Measurements from ENCODE around the gene ANP32A. TPM values are rescaled to one million over a fixed set of nuclear protein-coding genes. Genes with fewer than 3 reads are reported as not detected.

Gene ANP32A
- total and polyA plus RNA-seq, 2 experiments from 2014 or later, result 140 to 278 TPM

GRCh38 chr15:68801572-68802148, 19.0 kb downstream of the ANP32A start:
- Histone ChIP-seq H3K4me3 (no peak overlapping the region), H3K27ac (peak overlapping the region; percentile 35), H3K4me1 (ENCODE audit: low read depth) (peaks cover 31% of the 10 kb centered on the region), H3K27me3 (no peaks in the 10 kb centered on the region), H3K36me3 (no peaks in the 10 kb centered on the region), H3K9me3 (ENCODE audit: low read depth) (no peaks in the 10 kb centered on the region)
- no peak for TF ChIP-seq CTCF (IDR thresholded peaks at IDR 0.05; ENCODE audit: low read depth, low read length)
- DNase-seq (ENCODE audit: low read depth in 1 of 2, low spot score in 1 of 2), result no peak

- no peak for DNase-seq (ENCODE audit: low read depth in 1 of 2, low spot score in 1 of 2)
- H3K4me3 ChIP-seq, result no peak overlapping the region
- H3K27ac ChIP-seq, result no peak overlapping the region
- H3K9me3 ChIP-seq (ENCODE audit: low read depth), result no peaks in the 10 kb centered on the region
- TF ChIP-seq CTCF (IDR thresholded peaks at IDR 0.05; ENCODE audit: low read depth, low read length), result no peak
- H3K36me3 ChIP-seq, result no peaks in the 10 kb centered on the region
- no peaks in the 10 kb centered on the region for H3K27me3 ChIP-seq
- H3K4me1 ChIP-seq (ENCODE audit: low read depth), result peaks cover 29% of the 10 kb centered on the region
These were observed 19.8 kb downstream of the ANP32A start for GRCh38 chr15:68800875-68801274.

GRCh38 chr15:68798346-68799094, 22.2 kb downstream of the ANP32A start:
- Histone ChIP-seq H3K9me3 (ENCODE audit: low read depth) (no peaks in the 10 kb centered on the region), H3K36me3 (no peaks in the 10 kb centered on the region), H3K27ac (peak overlapping the region; percentile 69), H3K27me3 (no peaks in the 10 kb centered on the region), H3K4me1 (ENCODE audit: low read depth) (peaks cover 48% of the 10 kb centered on the region), H3K4me3 (no peak overlapping the region)
- TF ChIP-seq CTCF (IDR thresholded peaks at IDR 0.05; ENCODE audit: low read depth, low read length), result no peak
- no peak for DNase-seq (ENCODE audit: low read depth in 1 of 2, low spot score in 1 of 2)

- peaks cover 56% of the 10 kb centered on the region for H3K4me1 ChIP-seq (ENCODE audit: low read depth)
- no peak overlapping the region for H3K4me3 ChIP-seq
- H3K27me3 ChIP-seq, result no peaks in the 10 kb centered on the region
- no peak for TF ChIP-seq CTCF (IDR thresholded peaks at IDR 0.05; ENCODE audit: low read depth, low read length)
- peak in 1 of 2 donors; percentile 40 for DNase-seq (ENCODE audit: low read depth in 1 of 2, low spot score in 1 of 2)
- H3K36me3 ChIP-seq, result no peaks in the 10 kb centered on the region
- peak overlapping the region; percentile 69 for H3K27ac ChIP-seq
- no peaks in the 10 kb centered on the region for H3K9me3 ChIP-seq (ENCODE audit: low read depth)
These were observed 22.9 kb downstream of the ANP32A start for GRCh38 chr15:68797599-68798345.

GRCh38 chr15:68797191-68797590, 23.5 kb downstream of the ANP32A start:
- no peak for DNase-seq (ENCODE audit: low read depth in 1 of 2, low spot score in 1 of 2)
- Histone ChIP-seq H3K9me3 (ENCODE audit: low read depth) (no peaks in the 10 kb centered on the region), H3K27ac (peak overlapping the region; percentile 69), H3K4me1 (ENCODE audit: low read depth) (peaks cover 58% of the 10 kb centered on the region), H3K4me3 (no peak overlapping the region), H3K36me3 (no peaks in the 10 kb centered on the region), H3K27me3 (no peaks in the 10 kb centered on the region)
- TF ChIP-seq CTCF (IDR thresholded peaks at IDR 0.05; ENCODE audit: low read depth, low read length), result no peak
